GM23248 (cell line): Measurements from ENCODE around the gene TRDMT1. TPM values are rescaled to one million over a fixed set of nuclear protein-coding genes. Genes with fewer than 3 reads are reported as not detected.
"Not testable (repeated sequence)": the region's sequence is repeated elsewhere in the genome, so short reads cannot be mapped to it uniquely, and the experiment has no call there.

Experiments
- DNase-seq: peaks from one replicate; pipeline ENCODE4 v3.0.0-alpha.2; 2015
- H2AFZ ChIP-seq: fragments of 200-600 bp; sonication (generic); 2 replicates; pipeline ENCODE4 v1.6.1; 2016; ENCODE audit warnings: antibody characterized with exemption
- H3F3A ChIP-seq: fragments of 200-600 bp; sonication (generic); 2 replicates; pipeline ENCODE4 v1.6.1; 2016; ENCODE audit warnings: mild to moderate bottlenecking, antibody characterized with exemption, mixed run types; ENCODE audit not compliant: insufficient read depth
- H3K27ac ChIP-seq: fragments of 200-600 bp; sonication (generic); 2 replicates; pipeline ENCODE4 v1.5.1; 2016; ENCODE audit warnings: mild to moderate bottlenecking
- H3K27me3 ChIP-seq: fragments of 200-600 bp; sonication (generic); replicated peaks from 2 replicates; pipeline ENCODE4 v1.6.1; 2016; ENCODE audit warnings: mild to moderate bottlenecking; ENCODE audit not compliant: insufficient read depth
- H3K36me3 ChIP-seq: fragments of 200-600 bp; sonication (generic); 2 replicates; pipeline ENCODE4 v1.6.1; 2016; ENCODE audit warnings: low read depth, mild to moderate bottlenecking
- H3K4me1 ChIP-seq: fragments of 200-600 bp; sonication (generic); 2 replicates; pipeline ENCODE4 v1.6.1; 2016; ENCODE audit warnings: mild to moderate bottlenecking; ENCODE audit not compliant: insufficient read depth
- H3K4me2 ChIP-seq: fragments of 200-600 bp; sonication (generic); one replicate; pipeline ENCODE4 v1.6.1; 2016; ENCODE audit warnings: mild to moderate bottlenecking; ENCODE audit not compliant: unreplicated experiment
- H3K4me3 ChIP-seq: fragments of 200-600 bp; sonication (generic); 2 replicates; pipeline ENCODE4 v1.5.1; 2016; ENCODE audit warnings: mild to moderate bottlenecking
- H3K79me2 ChIP-seq: fragments of 200-600 bp; sonication (generic); 2 replicates; pipeline ENCODE4 v1.6.1; 2016; ENCODE audit warnings: mild to moderate bottlenecking; ENCODE audit not compliant: insufficient read depth
- H3K9ac ChIP-seq: fragments of 200-600 bp; sonication (generic); 2 replicates; pipeline ENCODE4 v1.6.1; 2016; ENCODE audit warnings: mild to moderate bottlenecking
- H3K9me2 ChIP-seq: fragments of 200-600 bp; sonication (generic); 2 replicates; pipeline ENCODE4 v1.6.1; 2016; ENCODE audit warnings: mixed run types, mild to moderate bottlenecking, moderate library complexity; ENCODE audit not compliant: insufficient read depth
- H3K9me3 ChIP-seq: fragments of 200-600 bp; sonication (generic); one replicate; pipeline ENCODE4 v1.6.1; 2017; ENCODE audit warnings: low read depth
- H4K20me1 ChIP-seq: fragments of 200-600 bp; sonication (generic); 2 replicates; pipeline ENCODE4 v1.6.0; 2016; ENCODE audit not compliant: insufficient read depth
- EZH2 ChIP-seq: fragments of 200-600 bp; sonication (generic); IDR thresholded peaks from 2 replicates; pipeline ENCODE4 v1.6.1; 2018; ENCODE audit warnings: antibody characterized with exemption, mild to moderate bottlenecking; ENCODE audit not compliant: insufficient read depth, poor library complexity, severe bottlenecking
- EZH2phosphoT487 ChIP-seq: fragments of 200-600 bp; sonication (generic); IDR thresholded peaks from 2 replicates; pipeline ENCODE4 v1.6.1; 2018; ENCODE audit warnings: antibody characterized with exemption, moderate library complexity, mild to moderate bottlenecking, low read depth; ENCODE audit not compliant: insufficient read depth
- WGBS, 2 experiments: methylation state at CpG; one replicate each; pipeline ENCODE4 v1.1.6; 2015 to 2017; ENCODE audit warnings: low lambda C conversion rate in 2 of 2, low coverage in 1 of 2; ENCODE audit errors: missing lambda C conversion rate in 2 of 2; 5-methylcytosine and 5-hydroxymethylcytosine counted together
- in situ Hi-C: fragments of 300-500 bp; cut with MboI; formaldehyde crosslinking; loops from 2 replicates; pipeline ENCODE4 v1.15.0; 2020
- polyA plus RNA-seq: library from polyadenylated mRNA; unstranded; fragments of >200 nt; fragmentation: Nextera tagmentation; extraction: Ambion mirVana; gene quantifications from 2 replicates; pipeline ENCODE4 v1.2.1, GENCODE V29; 2016
- total RNA-seq: library from RNA; depleted of rRNA; stranded (reverse); fragments of >200 nt; shearing (Covaris generic); gene quantifications from 2 replicates; pipeline ENCODE4 v1.2.3, GENCODE V29; 2014

Gene TRDMT1
- total and polyA plus RNA-seq, 2 experiments from 2014 or later: 4.3 to 4.4 TPM

DNA sequence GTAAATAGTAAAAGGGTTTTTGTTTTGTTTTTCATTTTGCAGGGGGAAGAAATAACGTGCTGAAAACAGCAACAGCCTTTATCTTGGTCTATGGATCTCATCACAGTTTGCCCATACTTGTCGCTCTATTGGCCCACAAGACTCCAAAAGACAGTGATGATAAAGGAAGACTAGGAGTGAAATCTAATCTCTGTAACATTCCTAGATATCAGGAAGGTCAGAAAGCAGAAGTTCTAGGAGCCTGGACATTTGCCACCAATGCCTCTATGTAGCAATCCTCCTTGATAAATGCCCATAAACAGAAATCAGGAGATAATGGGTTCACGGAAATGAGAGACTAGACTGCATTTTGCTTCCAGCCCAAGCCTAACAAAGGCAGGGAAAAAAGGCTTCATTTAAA is 80.8 kb downstream of the TRDMT1 start:
- no peak for DNase-seq
- H3K4me3 ChIP-seq: no peak overlapping the region
- peaks cover 17% of the 10 kb centered on the region for H3K4me1 ChIP-seq
- H3K27me3 ChIP-seq: no peaks in the 10 kb centered on the region
- H3F3A ChIP-seq: peaks cover 14% of the 10 kb centered on the region; the same call in 1 of the 2 replicates
- no peaks in the 10 kb centered on the region for H4K20me1 ChIP-seq
- no peaks in the 10 kb centered on the region for H3K9me2 ChIP-seq
- no peaks in the 10 kb centered on the region for H3K9me3 ChIP-seq
- no peak for TF ChIP-seq EZH2phosphoT487
- TF ChIP-seq EZH2: no peak
- H2AFZ ChIP-seq: no peak overlapping the region
- in situ Hi-C loops: no loop called here
- no peak overlapping the region for H3K9ac ChIP-seq
- no peaks in the 10 kb centered on the region for H3K79me2 ChIP-seq
- no peak overlapping the region for H3K4me2 ChIP-seq
- H3K27ac ChIP-seq: no peak overlapping the region
- 68 to 70% methylated on average over 3 of the region's 3 CpGs for WGBS, 2 experiments
- no peaks in the 10 kb centered on the region for H3K36me3 ChIP-seq

GRCh38 chr10:17119845-17120244 is 81.6 kb downstream of the TRDMT1 start:
- H3K9ac ChIP-seq: no peak overlapping the region
- no peaks in the 10 kb centered on the region for H4K20me1 ChIP-seq
- in situ Hi-C loops: no loop called here
- H3F3A ChIP-seq: peaks cover 14% of the 10 kb centered on the region; the same call in 1 of the 2 replicates
- no peaks in the 10 kb centered on the region for H3K79me2 ChIP-seq
- no peak for DNase-seq
- peaks cover 23% of the 10 kb centered on the region for H3K4me1 ChIP-seq
- H3K4me2 ChIP-seq: no peak overlapping the region
- H3K4me3 ChIP-seq: no peak overlapping the region
- H3K9me2 ChIP-seq: no peaks in the 10 kb centered on the region
- no peaks in the 10 kb centered on the region for H3K27me3 ChIP-seq
- no peaks in the 10 kb centered on the region for H3K9me3 ChIP-seq
- H3K36me3 ChIP-seq: no peaks in the 10 kb centered on the region
- H2AFZ ChIP-seq: no peak overlapping the region
- H3K27ac ChIP-seq: no peak overlapping the region
- TF ChIP-seq EZH2phosphoT487 (no peak), EZH2 (no peak)
- WGBS, 2 experiments: 93 to 98% methylated on average over 3 of the region's 3 CpGs

- TF ChIP-seq EZH2phosphoT487 (no peak), EZH2 (no peak)
- no peaks in the 10 kb centered on the region for H3F3A ChIP-seq
- DNase-seq: no peak
- H3K79me2 ChIP-seq: no peaks in the 10 kb centered on the region
- H3K9me2 ChIP-seq: no peaks in the 10 kb centered on the region
- H3K4me2 ChIP-seq: no peak overlapping the region
- H3K9me3 ChIP-seq: no peaks in the 10 kb centered on the region
- no peaks in the 10 kb centered on the region for H4K20me1 ChIP-seq
- 64 to 68% methylated on average over 5 of the region's 5 CpGs for WGBS, 2 experiments
- no peaks in the 10 kb centered on the region for H3K36me3 ChIP-seq
- peaks cover 9% of the 10 kb centered on the region for H3K4me1 ChIP-seq
- H3K27ac ChIP-seq: no peak overlapping the region
- H3K9ac ChIP-seq: no peak overlapping the region
- no peak overlapping the region for H2AFZ ChIP-seq
- in situ Hi-C loops: no loop called here
- H3K27me3 ChIP-seq: no peaks in the 10 kb centered on the region
- H3K4me3 ChIP-seq: no peak overlapping the region
Observed at GRCh38 chr10:17116193-17116592, 85.3 kb downstream of the TRDMT1 start.

- no peaks in the 10 kb centered on the region for H3K36me3 ChIP-seq
- H3K4me1 ChIP-seq: peaks cover 9% of the 10 kb centered on the region
- H3K4me3 ChIP-seq: no peak overlapping the region
- no peaks in the 10 kb centered on the region for H4K20me1 ChIP-seq
- H2AFZ ChIP-seq: no peak overlapping the region
- no peak for TF ChIP-seq EZH2
- TF ChIP-seq EZH2phosphoT487: no peak
- no peaks in the 10 kb centered on the region for H3K9me2 ChIP-seq
- no peak overlapping the region for H3K4me2 ChIP-seq
- 42 to 44% methylated on average over 5 of the region's 5 CpGs for WGBS, 2 experiments
- H3K9me3 ChIP-seq: no peaks in the 10 kb centered on the region
- no peak overlapping the region for H3K27ac ChIP-seq
- peak; percentile 65 for DNase-seq
- no peaks in the 10 kb centered on the region for H3F3A ChIP-seq
- in situ Hi-C loops: no loop called here
- H3K27me3 ChIP-seq: no peaks in the 10 kb centered on the region
- H3K9ac ChIP-seq: no peak overlapping the region
- no peaks in the 10 kb centered on the region for H3K79me2 ChIP-seq
Observed at GRCh38 chr10:17115683-17116082, 85.8 kb downstream of the TRDMT1 start.

DNA sequence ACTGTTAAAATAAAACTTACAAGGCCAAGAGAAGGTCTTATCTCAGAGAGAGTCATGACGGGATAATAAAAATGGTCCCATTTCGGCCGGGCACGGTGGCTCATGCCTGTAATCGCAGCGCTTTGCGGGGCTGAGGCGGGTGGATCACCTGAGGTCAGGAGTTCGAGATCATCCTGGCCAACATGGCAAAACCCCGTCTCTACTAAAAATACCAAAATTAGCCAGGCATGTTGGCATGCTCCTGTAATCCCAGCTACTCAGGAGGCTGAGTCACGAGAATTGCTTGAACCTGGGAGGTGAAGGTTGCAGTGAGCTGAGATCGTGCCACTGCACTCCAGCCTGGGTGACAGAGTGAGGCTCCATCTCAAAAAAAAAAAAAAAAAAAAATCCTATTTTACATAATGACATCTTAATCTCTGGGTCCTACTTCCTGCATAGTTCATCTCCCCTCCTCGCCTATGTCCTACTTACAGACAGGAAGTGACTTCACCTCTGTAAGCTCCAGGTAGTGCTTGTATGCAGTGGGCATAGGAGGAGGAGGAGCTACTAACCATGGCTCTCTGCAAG is 86.5 kb downstream of the TRDMT1 start:
- H3K4me1 ChIP-seq, H3K4me3 ChIP-seq, H3K27ac ChIP-seq, H3K79me2 ChIP-seq, H3K4me2 ChIP-seq, H3K36me3 ChIP-seq, H3K9me2 ChIP-seq, H3F3A ChIP-seq, DNase-seq, H2AFZ ChIP-seq, H3K9ac ChIP-seq, H3K27me3 ChIP-seq, H3K9me3 ChIP-seq, H4K20me1 ChIP-seq, in situ Hi-C loops: not testable (repeated sequence)
- 88 to 93% methylated on average over 13 of the region's 13 CpGs for whole genome bisulfite sequencing, 2 experiments
